ENCODE results near the gene SLC16A2. TPM values are rescaled to one million over a fixed set of nuclear protein-coding genes. Genes with fewer than 3 reads are reported as not detected.
A peak's percentile ranks its signal among the peaks of the same experiment; 100 is the strongest.
"Not testable (repeated sequence)": the region's sequence is repeated elsewhere in the genome, so short reads cannot be mapped to it uniquely, and the experiment has no call there.

SLC16A2 gene
- total RNA-seq, 1 experiment from 2014 or later, result 25.4 TPM

- no peak for DNase-seq (ENCODE audit: low read depth)
Measured at GRCh38 chrX:74446876-74447275, 25.6 kb downstream of the SLC16A2 start.

GRCh38 chrX:74448669-74449068 is 27.4 kb downstream of the SLC16A2 start:
- no peak for DNase-seq (ENCODE audit: low read depth)

GRCh38 chrX:74449322-74449936 is 28.1 kb downstream of the SLC16A2 start:
- DNase-seq (ENCODE audit: low read depth), result peak; percentile 61

DNA sequence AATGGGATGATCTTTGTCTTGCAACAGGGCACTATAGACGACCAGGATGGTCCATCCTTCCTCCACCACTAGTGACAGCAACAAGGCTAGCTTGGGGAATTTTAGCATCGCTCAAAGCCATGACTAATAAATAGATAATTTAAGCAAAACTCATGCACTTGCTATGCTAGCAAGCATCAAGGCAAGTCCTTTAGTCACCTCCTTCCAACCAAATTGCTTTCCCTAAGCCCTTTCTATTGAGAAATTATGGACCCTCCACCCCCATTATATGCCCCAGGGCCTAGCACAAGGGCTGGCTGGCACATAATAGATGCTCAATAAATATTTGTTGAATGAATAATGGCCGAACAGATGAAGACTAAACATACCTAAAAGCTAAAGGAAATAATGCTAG is 28.6 kb downstream of the SLC16A2 start:
- peak; percentile 65 for DNase-seq (ENCODE audit: low read depth)

GRCh38 chrX:74450803-74451449 is 29.6 kb downstream of the SLC16A2 start:
- DNase-seq (ENCODE audit: low read depth), result peak; percentile 88

DNA sequence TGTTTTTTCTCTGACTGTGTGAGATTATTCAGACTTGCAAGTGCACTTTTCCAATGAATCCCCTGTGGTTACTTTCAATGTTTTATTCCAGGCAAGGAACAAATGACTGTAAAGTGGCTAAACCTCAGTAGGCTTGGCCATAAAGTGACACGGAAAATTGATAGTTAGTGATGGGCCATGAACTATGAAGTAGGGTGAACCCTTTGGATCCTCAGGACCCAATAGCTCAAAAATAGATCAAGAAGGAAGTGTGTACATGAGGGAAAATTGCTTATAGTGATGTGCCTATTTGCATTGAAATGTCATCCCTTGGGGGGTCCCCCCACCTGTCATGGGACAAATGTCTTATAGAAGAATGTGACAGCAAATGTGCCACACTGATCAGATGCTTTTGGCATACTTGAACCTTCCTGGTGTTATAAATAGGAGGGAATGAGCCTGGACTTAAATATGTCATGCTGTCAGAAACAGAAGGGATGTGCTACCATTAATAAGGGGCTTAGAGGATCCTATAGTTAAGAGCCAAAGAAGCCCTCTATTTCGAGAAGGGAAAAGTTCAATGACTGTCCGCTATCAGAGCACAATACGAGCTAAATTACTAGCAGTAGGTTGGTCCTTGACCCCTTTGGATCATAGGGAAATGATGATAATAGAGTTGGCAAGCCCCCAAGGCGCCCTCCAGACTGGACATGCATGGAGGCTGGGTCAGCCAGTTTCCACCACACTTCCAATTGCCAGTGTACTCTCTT is 30.3 kb downstream of the SLC16A2 start:
- no peak for DNase-seq (ENCODE audit: low read depth)

GRCh38 chrX:74452199-74452481 is 30.8 kb downstream of the SLC16A2 start:
- no peak for DNase-seq (ENCODE audit: low read depth)

GRCh38 chrX:74453178-74453577 is 31.9 kb downstream of the SLC16A2 start:
- no peak for DNase-seq (ENCODE audit: low read depth)

DNA sequence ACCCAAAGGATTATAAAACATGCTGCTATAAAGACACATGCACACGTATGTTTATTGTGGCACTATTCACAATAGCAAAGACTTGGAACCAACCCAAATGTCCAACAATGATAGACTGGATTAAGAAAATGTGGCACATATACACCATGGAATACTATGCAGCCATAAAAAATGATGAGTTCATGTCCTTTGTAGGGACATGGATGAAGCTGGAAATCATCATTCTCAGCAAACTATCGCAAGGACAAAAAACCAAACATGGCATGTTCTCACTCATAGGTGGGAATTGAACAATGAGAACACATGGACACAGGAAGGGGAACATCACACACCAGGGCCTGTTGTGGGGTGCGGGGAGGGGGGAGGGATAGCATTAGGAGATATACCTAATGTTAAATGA is 32.9 kb downstream of the SLC16A2 start:
- DNase-seq (ENCODE audit: low read depth), result not testable (repeated sequence)

GRCh38 chrX:74458736-74459135 is 37.4 kb downstream of the SLC16A2 start:
- DNase-seq (ENCODE audit: low read depth), result peak; percentile 82

- DNase-seq (ENCODE audit: low read depth), result no peak
Measured at GRCh38 chrX:74461384-74461783, 40.1 kb downstream of the SLC16A2 start.

DNA sequence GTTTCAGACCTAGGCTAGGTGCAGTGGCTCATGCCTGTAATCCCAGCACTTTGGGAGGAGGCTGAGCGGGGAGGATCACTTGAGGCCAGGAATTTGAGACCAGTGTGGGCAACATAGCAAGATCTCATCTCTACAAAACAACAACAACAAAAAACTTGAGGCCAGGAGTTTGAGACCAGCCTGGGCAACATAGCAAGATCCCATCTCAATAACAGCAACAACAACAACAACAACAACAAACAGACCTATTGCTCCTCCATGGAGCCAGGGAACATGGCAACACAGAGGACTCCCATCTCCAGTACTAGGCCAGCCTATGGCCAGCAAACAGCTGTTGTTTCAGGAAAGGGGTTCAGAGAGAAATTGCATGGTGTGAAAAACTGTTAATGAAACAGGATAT is 43.4 kb downstream of the SLC16A2 start:
- DNase-seq (ENCODE audit: low read depth), result no peak

DNA sequence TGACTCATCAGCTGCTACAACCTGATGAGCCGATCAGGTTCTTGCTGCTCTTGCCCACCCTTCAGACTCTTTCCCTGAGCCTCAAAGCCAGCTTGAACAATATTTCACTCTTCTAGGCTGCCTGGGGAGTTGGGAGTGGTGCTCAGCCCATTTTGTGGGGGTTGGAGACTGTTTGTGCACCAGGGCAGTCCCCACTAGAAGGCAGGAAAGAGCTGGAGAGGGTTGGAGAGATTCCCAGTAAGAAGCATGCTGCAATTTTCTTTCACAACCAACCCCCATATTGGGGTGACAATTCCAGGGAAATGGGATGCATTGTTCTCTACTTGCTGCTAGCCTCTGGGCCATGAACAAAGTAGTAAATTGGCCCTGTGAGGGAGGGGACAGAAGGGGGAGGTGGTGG is 44.1 kb downstream of the SLC16A2 start:
- DNase-seq (ENCODE audit: low read depth), result peak; percentile 21

- peak; percentile 18 for DNase-seq (ENCODE audit: low read depth)
Measured at GRCh38 chrX:74467656-74468055, 46.4 kb downstream of the SLC16A2 start.

GRCh38 chrX:74473116-74473515 is 51.8 kb downstream of the SLC16A2 start:
- DNase-seq (ENCODE audit: low read depth), result not testable (repeated sequence)

DNA sequence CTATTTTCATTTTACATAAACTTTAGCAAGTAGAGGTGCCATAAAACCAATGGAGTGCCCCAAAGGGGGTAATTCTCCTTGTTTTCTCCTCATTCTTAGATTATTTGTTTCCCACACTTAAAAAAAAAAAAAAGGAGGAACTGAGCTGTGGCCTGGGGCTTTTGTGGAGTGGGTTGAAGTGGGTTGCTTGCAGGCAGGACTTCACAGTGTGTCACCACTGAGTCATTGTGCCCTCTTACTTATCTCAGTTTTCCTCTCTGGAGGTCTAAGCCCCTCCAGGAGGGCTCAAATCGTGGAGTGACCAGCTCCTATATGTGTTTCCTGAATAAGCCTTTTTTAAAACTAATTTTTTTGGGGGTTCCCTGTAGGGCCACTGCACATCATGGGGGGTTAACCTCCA is 69.0 kb downstream of the SLC16A2 start:
- peak; percentile 46 for DNase-seq (ENCODE audit: low read depth)

DNA sequence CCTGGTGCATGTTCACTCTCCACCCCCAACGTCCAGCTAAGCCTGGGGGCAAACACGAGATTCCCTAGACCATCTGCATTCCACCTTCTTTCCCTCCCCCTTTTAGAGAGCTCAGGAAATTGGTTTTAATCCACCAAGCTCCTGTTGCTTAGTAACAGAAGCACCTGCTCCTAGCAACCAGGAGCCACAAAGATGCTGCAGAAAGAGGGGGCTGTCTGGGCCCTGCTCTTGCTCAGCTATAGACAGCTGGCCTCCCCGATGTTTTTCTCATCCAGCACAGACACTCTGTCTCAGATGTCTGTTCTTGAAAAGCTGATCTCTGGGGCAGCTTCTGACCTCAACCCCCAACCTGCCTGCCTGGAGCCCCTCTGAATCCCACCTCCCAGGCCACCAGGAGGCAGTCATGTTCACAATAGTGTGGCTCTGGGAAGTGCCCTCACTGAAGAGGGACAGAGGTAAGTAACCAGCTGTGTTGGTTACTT is 71.5 kb downstream of the SLC16A2 start:
- no peak for DNase-seq (ENCODE audit: low read depth)

DNA sequence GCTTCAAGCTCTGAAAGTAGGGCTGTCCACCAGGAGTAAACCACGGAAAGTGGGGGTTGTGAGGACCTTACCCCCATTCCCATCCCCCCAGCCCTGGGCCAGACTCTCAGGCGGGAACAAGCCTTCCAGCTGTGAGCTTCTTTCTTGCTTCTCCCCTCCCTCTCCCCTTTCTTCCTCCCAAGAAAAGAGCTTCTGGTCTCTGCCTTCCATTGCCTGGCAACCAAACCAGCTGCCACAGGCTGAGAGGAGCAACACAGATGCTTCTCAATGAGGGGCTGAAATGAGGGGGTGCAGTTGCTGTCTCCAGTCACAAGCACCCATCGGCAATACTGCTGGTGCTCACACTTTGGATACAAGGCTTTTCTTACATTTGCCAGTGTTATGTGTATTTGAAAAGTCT is 72.5 kb downstream of the SLC16A2 start:
- DNase-seq (ENCODE audit: low read depth), result no peak

DNA sequence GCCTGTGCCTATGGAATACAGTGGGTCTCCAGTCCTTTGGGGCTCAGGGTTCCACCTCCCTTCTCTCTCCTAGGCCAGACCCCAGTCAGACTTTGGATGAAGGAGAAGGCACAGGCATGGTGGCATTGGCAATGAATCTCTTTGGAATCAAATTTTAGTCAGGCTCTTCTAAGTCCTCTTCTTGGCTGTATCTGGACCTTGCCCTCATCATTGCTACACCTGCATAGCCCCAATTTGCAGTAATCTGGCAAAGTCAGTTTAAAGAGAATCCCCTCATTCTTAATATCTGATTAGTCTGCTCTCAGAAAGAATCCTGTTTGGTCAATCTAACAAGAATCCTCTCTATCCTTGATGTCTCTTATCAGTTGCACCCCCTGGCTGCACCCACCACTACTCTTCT is 77.6 kb downstream of the SLC16A2 start:
- no peak for DNase-seq (ENCODE audit: low read depth)

- no peak for DNase-seq (ENCODE audit: low read depth)
Measured at GRCh38 chrX:74500067-74500466, 78.8 kb downstream of the SLC16A2 start.

DNA sequence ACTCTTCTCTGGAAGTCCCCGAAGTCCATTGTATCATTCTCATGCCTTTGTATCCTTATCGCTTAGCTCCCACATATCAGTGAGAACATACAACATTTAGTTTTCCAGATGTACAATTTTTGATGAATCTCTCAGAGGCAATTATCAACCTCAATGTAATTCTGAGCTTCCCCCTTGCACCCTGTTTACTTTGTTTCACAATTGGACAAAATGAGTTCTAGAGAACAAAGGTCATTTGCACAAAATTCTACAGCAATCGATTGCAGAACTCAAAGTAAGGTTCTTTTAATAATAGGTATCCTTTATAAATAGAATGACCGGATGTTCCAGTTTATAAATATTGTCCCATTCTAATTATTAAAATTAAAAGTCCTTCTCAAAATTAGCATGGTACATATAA is 79.3 kb downstream of the SLC16A2 start:
- no peak for DNase-seq (ENCODE audit: low read depth)

- no peak for DNase-seq (ENCODE audit: low read depth)
Measured at GRCh38 chrX:74505437-74505836, 84.1 kb downstream of the SLC16A2 start.
